ENCODE results near the gene TMEFF2. TPM values are rescaled to one million over a fixed set of nuclear protein-coding genes. Genes with fewer than 3 reads are reported as not detected.

TMEFF2 gene
- total and polyA plus RNA-seq, 2 experiments from 2014 or later: 1.7 to 2.2 TPM

- TF ChIP-seq ZNF462 (CRISPR knock-in tag; IDR thresholded peaks at IDR 0.05): no peak
- no peak for TF ChIP-seq ZNF331 (CRISPR knock-in tag; IDR thresholded peaks at IDR 0.05; ENCODE audit: low read depth)
- TF ChIP-seq STAT1 (IDR thresholded peaks at IDR 0.05; ENCODE audit: unreplicated experiment): no peak
- no peak for TF ChIP-seq EZH2 (IDR thresholded peaks at IDR 0.05; ENCODE audit: low read depth, unreplicated experiment)
These were observed 42.9 kb downstream of the TMEFF2 start (continued) for GRCh38 chr2:192151853-192152252.

- Histone ChIP-seq H3K4me3 (no peak overlapping the region), H3K4me2 (no peak overlapping the region), H3K79me2 (replicated peaks; ENCODE audit: insufficient read depth) (no peaks in the 10 kb centered on the region), H3K9me2 (ENCODE audit: insufficient read depth) (peaks cover 11% of the 10 kb centered on the region; the same call in 1 of the 2 replicates), H3K27ac (ENCODE audit: low read depth) (no peak overlapping the region), H3K27me3 (ENCODE audit: insufficient read depth) (no peaks in the 10 kb centered on the region), H2AFZ (no peak overlapping the region), H3K4me1 (ENCODE audit: insufficient read depth) (no peaks in the 10 kb centered on the region), H4K20me1 (replicated peaks; ENCODE audit: insufficient read depth) (no peaks in the 10 kb centered on the region), H3F3A (replicated peaks; ENCODE audit: low read depth) (no peaks in the 10 kb centered on the region), H3K36me3 (ENCODE audit: insufficient read depth) (no peaks in the 10 kb centered on the region)
- Mint-ChIP-seq H3K4me3 (no peak overlapping the region), H3K27me3 (ENCODE audit: insufficient read depth, low read depth, poor library complexity) (no peaks in the 10 kb centered on the region), H3K9me3 (no peaks in the 10 kb centered on the region), H3K27ac (no peak overlapping the region), H3K4me1 (no peaks in the 10 kb centered on the region), H3K36me3 (ENCODE audit: low read depth) (no peaks in the 10 kb centered on the region)
- ATAC-seq (no peak), DNase-seq (ENCODE audit: low spot score) (no peak)
- TF ChIP-seq ZNF331 (CRISPR knock-in tag; IDR thresholded peaks at IDR 0.05; ENCODE audit: low read depth): no peak
- TF ChIP-seq ZNF462 (CRISPR knock-in tag; IDR thresholded peaks at IDR 0.05): no peak
- TF ChIP-seq CREB1 (CRISPR knock-in tag; IDR thresholded peaks at IDR 0.05; ENCODE audit: low read depth): no peak
- TF ChIP-seq POLR2AphosphoS5 (IDR thresholded peaks at IDR 0.05; ENCODE audit: low read depth): no peak
- TF ChIP-seq EZH2phosphoT487 (IDR thresholded peaks at IDR 0.05; ENCODE audit: unreplicated experiment): no peak
- no peak for TF ChIP-seq NANOG (IDR thresholded peaks at IDR 0.05; ENCODE audit: borderline replicate concordance)
- no peak for TF ChIP-seq ZNF114 (CRISPR knock-in tag; IDR thresholded peaks at IDR 0.05)
- TF ChIP-seq JUNB (IDR thresholded peaks at IDR 0.05; ENCODE audit: unreplicated experiment): no peak
These were observed 44.6 kb downstream of the TMEFF2 start for GRCh38 chr2:192150166-192150565.
